ENCODE results near the gene FAM120B. TPM values are rescaled to one million over a fixed set of nuclear protein-coding genes. Genes with fewer than 3 reads are reported as not detected.

FAM120B gene
- total and polyA plus RNA-seq, 2 experiments from 2014 or later, result 7.2 to 16.7 TPM

GRCh38 chr6:170272341-170273065, 34.1 kb upstream of the FAM120B start:
- Mint-ChIP-seq H3K27ac (no peak overlapping the region), H3K4me1 (peaks cover 20% of the 10 kb centered on the region), H3K4me3 (no peak overlapping the region), H3K9me3 (no peaks in the 10 kb centered on the region; the same call in 2 of the 3 replicates), H3K36me3 (ENCODE audit: low read depth) (no peaks in the 10 kb centered on the region; the same call in 2 of the 3 replicates), H3K27me3 (ENCODE audit: insufficient read depth, low read depth, poor library complexity) (peaks cover 13% of the 10 kb centered on the region)
- Histone ChIP-seq H3K4me1 (ENCODE audit: insufficient read depth) (no peaks in the 10 kb centered on the region), H4K20me1 (replicated peaks; ENCODE audit: insufficient read depth) (no peaks in the 10 kb centered on the region), H3K79me2 (replicated peaks; ENCODE audit: insufficient read depth) (no peaks in the 10 kb centered on the region), H3K36me3 (ENCODE audit: insufficient read depth) (no peaks in the 10 kb centered on the region), H3K4me2 (no peak overlapping the region), H3F3A (replicated peaks; ENCODE audit: low read depth) (no peaks in the 10 kb centered on the region), H2AFZ (no peak overlapping the region), H3K27me3 (ENCODE audit: insufficient read depth) (no peaks in the 10 kb centered on the region), H3K27ac (ENCODE audit: low read depth) (no peak overlapping the region), H3K9me2 (ENCODE audit: insufficient read depth) (no peaks in the 10 kb centered on the region), H3K4me3 (no peak overlapping the region)
- ATAC-seq, result no peak
- no peak for DNase-seq (ENCODE audit: low spot score)
- TF ChIP-seq ZNF462 (CRISPR knock-in tag; IDR thresholded peaks at IDR 0.05) (no peak), CTCF (conservative IDR thresholded peaks at IDR 0.05; ENCODE audit: low read depth in 2 of 2) (no peak), POLR2AphosphoS5 (IDR thresholded peaks at IDR 0.05; ENCODE audit: low read depth) (no peak), EZH2phosphoT487 (IDR thresholded peaks at IDR 0.05; ENCODE audit: unreplicated experiment) (no peak), ZNF114 (CRISPR knock-in tag; IDR thresholded peaks at IDR 0.05) (no peak), NANOG (IDR thresholded peaks at IDR 0.05; ENCODE audit: borderline replicate concordance) (no peak), ZNF331 (CRISPR knock-in tag; IDR thresholded peaks at IDR 0.05; ENCODE audit: low read depth) (no peak)

All from GM23338 (cell line).